Activated gamma-delta T cell (primary cell): Measurements from ENCODE around the gene BMP10.

ENCODE experiments used
- DNase-seq: peaks from one replicate; lab custom pipeline; 2025; lab: John Stamatoyannopoulos, UW

Gene BMP10

DNA sequence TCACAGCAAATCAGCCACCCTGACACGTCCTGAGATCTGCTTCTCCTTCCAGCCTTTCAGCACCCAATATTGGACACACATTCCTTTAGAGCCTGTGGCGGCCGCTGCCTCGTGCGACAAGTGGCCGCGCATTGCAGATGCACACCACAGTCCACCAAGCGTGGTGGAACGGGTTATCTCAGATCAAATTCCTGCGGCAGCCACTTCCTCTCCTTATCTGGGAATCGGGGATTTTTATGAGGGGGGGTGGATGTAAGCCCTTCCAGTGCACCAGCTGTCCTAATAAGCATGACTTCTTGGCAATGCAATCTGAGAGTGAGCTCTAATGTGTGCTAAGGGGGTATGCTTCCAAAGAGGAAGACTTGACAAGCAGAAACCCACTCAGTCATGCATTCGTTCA lies 18.3 kb upstream of the BMP10 start:
- no peak for DNase-seq

GRCh38 chr2:68889021-68889420 lies 17.8 kb upstream of the BMP10 start:
- no peak for DNase-seq

GRCh38 chr2:68888038-68888704 lies 17.0 kb upstream of the BMP10 start:
- no peak for DNase-seq

DNA sequence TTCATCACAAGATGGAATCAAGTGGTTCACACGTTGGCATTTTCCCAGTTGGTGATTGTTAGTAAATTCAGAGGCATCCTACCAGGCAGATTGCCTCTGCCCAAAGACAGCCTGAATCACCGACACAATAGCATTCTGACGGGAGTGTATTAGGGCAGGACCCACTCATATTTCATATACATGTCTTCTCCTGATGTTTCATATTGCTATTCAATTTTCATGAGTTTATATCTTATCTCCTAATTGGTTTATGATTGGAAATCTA lies 14.5 kb upstream of the BMP10 start:
- no peak for DNase-seq

- DNase-seq: no peak
These were observed 14.0 kb upstream of the BMP10 start for GRCh38 chr2:68885074-68885810.

DNA sequence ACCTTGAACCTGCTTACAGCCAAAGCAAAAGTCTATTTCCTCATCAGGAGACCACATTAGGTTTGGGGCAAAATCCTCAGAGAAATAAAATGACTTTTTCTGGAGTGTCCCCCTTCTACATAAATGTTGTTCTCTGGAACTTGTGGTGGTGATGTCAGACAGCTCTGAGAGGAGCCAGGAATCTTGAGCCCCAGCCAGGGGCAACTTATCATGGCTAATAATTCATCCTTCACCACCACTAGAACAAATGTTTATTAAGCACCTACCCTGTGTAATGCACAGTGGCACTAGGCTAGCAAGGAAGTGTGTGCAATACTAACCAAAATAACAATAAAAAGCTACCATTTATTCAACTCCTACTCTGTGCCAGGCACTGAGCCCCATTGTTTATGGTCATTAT lies 9.0 kb upstream of the BMP10 start:
- no peak for DNase-seq

DNA sequence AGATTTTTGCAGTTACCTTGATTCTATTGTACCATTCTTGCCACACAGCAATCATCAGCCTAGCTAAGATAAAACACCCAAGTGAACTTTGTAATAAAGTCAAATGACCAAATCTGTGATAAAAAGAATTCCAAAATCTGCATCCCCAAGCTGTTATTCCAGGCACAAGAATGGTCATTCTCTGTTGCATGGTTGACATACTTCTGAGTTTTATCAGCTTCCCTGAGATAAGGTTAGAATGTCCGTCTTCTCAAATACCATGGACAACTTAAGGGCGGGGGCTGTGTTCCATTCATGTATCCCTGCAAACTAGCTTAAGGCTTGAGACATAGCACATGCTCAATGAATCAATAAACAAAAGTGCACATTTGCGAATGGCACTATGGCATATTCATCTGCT lies 8.1 kb upstream of the BMP10 start:
- no peak for DNase-seq

GRCh38 chr2:68878753-68879152 lies 7.6 kb upstream of the BMP10 start:
- no peak for DNase-seq

- DNase-seq: no peak
These were observed 7.0 kb upstream of the BMP10 start for GRCh38 chr2:68878071-68878711.

DNA sequence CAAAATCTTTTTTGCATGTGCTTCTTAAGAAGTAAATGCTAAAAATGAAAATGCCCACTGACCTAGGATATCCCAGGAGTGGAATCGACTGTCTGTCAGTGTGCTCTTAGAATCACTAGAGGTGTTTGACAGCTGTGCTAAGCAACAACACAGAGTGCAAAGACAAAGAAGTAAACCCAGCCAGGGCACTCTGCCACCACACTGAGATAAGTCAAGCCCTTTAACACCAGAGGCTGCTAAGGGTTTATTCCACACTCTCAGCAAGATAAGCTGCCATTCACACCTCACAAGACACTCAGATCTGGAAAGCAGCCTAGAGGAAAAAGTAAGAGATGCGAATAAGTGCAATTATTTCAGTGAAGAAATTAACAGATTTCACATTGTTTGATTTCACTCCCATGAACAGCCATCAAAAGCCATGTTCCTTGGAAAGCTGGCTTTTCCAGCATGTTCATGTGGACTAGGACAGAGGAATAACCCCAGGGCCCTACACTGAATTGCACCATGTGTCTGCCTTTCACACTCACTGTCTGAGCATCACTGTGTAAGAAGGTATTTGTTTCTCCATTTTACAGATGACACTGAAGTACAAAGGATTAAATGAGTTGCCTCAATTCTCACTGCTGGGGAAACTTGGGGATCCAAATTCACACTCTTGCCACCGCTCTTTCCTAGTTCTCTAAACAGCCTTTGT lies 6.0 kb upstream of the BMP10 start:
- no peak for DNase-seq

GRCh38 chr2:68870215-68870614 lies 982 bp downstream of the BMP10 start:
- no peak for DNase-seq

DNA sequence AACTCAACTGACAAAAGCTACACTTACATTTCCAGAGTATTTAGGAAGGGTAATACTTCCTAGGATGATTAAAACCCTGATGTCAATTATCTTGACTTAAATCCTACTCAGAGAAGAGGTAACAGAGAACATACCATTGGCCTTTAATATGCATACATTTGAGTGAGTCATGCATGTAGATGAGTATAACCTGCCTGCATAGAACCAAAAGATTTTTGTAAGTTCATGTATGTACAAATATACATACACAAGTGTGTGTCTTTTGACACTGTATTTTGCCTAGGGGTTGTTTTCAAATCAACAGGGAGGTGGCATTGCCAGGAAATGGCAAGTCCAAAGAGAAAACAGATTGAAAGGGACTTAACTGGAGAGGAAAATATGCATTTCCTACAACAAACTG lies 6.1 kb downstream of the BMP10 start:
- no peak for DNase-seq

GRCh38 chr2:68863996-68864395 lies 7.2 kb downstream of the BMP10 start:
- DNase-seq: no peak

GRCh38 chr2:68862889-68863288 lies 8.3 kb downstream of the BMP10 start:
- DNase-seq: no peak

DNA sequence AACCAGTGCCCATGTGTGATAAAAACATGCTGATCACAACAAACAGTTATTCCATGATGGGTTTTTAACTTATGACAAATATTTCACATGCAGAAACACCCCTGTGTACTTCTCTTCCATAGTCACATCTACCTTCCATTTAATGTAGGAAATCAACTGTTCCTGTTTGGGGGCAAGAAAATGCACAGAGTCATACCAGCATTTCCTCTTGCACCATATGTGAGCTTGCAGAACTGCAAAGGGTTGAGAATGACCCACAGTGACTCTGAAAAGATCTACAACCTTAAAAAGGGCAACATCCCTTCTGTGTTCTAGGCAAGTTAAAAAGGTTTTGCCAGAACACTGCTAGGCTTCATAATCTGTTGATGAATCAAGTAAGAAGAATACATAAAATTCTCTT lies 9.9 kb downstream of the BMP10 start:
- DNase-seq: no peak

DNA sequence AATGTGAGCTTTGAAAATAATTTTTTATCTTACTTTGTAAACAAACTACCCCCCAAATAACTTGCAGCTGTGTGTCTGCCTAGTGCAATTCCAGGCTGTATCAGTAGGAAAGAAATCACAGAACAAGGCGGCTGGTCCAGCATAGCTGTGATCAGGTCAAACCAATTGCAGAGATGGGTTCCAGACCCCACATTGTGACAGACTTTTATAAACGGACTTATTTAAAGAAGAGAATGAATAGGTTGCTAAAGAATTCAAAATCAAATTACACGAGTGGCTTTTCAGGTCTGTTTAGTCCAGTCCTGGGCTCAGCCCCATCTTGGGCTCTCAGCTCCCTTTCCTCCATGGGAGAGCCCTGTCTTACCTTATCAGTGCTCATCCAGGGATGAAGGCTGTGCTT lies 11.1 kb downstream of the BMP10 start:
- DNase-seq: no peak

- DNase-seq: no peak
These were observed 13.2 kb downstream of the BMP10 start for GRCh38 chr2:68857855-68858456.

GRCh38 chr2:68857202-68857845 lies 13.9 kb downstream of the BMP10 start:
- no peak for DNase-seq

DNA sequence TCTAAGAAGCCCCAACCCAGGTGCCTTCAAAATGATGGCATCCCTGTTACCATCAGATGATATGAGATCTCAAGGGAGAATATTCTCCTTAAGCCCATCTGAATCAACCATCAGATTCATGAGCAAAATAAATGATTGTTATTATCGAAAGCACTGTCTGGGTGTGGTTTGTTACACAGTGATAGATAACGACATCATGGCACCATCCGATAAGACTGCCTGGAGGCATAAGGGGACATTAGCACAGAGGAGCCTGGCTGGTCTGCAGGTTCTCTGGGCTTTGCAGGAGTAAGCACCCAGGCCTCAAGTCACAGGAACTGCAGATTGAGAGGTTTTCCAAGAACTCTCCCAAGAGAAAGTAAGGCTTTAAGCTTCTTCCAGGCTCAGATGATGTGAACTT lies 15.6 kb downstream of the BMP10 start:
- DNase-seq: no peak

DNA sequence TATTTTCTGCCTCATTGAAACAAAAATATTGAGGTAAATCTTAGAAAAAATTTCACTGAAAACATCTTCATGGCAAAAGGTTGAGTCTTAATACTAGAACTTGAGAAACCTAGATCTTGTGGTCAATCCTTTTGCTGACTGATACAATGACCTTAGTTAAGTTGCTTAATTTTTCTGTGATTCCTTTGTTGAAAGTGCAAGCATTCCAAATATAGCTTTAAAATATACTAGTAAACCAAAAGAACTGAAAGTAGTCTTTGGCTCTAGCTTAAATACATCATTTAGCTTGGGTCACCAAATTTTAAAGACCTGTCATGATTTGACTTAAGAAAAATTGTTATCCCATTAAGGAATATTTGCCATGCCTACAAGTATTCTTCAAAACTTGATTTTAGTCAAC lies 16.7 kb downstream of the BMP10 start:
- DNase-seq: no peak

DNA sequence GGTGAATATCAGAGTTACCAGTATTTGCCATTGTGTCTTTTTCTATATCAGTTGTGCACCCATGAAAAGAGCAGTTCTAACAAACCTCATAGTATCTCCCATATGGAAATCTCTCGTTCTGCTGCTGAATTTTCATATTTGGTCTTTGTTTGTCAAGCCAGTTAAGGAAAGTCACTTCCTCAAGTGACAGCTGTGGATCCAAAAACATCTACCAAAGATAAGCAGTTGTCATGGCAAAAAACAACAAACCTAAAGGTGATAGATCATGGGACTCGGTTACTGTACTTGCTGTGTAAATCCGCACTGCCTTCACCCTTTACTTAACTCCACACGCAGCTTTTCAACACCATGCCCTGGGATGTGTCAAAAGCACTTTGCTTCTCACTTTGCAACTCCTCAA lies 17.3 kb downstream of the BMP10 start:
- DNase-seq: no peak

GRCh38 chr2:68853035-68853434 lies 18.2 kb downstream of the BMP10 start:
- no peak for DNase-seq
